ENCODE data around the gene DHX58.

The DHX58 gene

GRCh38 chr17:42077755-42078154 is 34.8 kb downstream of the DHX58 start:
- no peaks in the 10 kb centered on the region for H3K27me3 ChIP-seq (ENCODE audit: low read depth, low read length)
- H4K20me1 ChIP-seq (ENCODE audit: insufficient read depth, low read length): peaks cover 92% of the 10 kb centered on the region
- TF ChIP-seq EZH2phosphoT487 (IDR thresholded peaks at IDR 0.05; ENCODE audit: low read depth) (no peak), CTCF (IDR thresholded peaks at IDR 0.05; ENCODE audit: low read depth, low read length) (no peak)
- no peak overlapping the region for H2AFZ ChIP-seq (ENCODE audit: low read depth, low read length)
- peaks cover 14% of the 10 kb centered on the region for H3K4me1 ChIP-seq (ENCODE audit: low read length)
- H3K4me2 ChIP-seq (ENCODE audit: low read length): no peak overlapping the region
- H3K9ac ChIP-seq (ENCODE audit: low read length): no peak overlapping the region
- peaks cover 45% of the 10 kb centered on the region for H3K36me3 ChIP-seq (replicated peaks; ENCODE audit: low read depth, low read length)
- H3K9me3 ChIP-seq (ENCODE audit: insufficient read depth, low read length): no peaks in the 10 kb centered on the region
- H3K79me2 ChIP-seq (ENCODE audit: low read length): peaks cover 94% of the 10 kb centered on the region
- no peak overlapping the region for H3K27ac ChIP-seq (ENCODE audit: low read length)
- H3K4me3 ChIP-seq (ENCODE audit: low read length): no peak overlapping the region

GRCh38 chr17:42076797-42077559 is 35.5 kb downstream of the DHX58 start:
- Histone ChIP-seq H3K4me2 (ENCODE audit: low read length) (no peak overlapping the region), H3K36me3 (replicated peaks; ENCODE audit: low read depth, low read length) (peaks cover 44% of the 10 kb centered on the region), H3K9ac (ENCODE audit: low read length) (no peak overlapping the region), H3K4me3 (ENCODE audit: low read length) (no peak overlapping the region), H3K4me1 (ENCODE audit: low read length) (peaks cover 17% of the 10 kb centered on the region), H3K27ac (ENCODE audit: low read length) (no peak overlapping the region), H2AFZ (ENCODE audit: low read depth, low read length) (no peak overlapping the region), H4K20me1 (ENCODE audit: insufficient read depth, low read length) (peaks cover 91% of the 10 kb centered on the region), H3K79me2 (ENCODE audit: low read length) (peaks cover 94% of the 10 kb centered on the region), H3K9me3 (ENCODE audit: insufficient read depth, low read length) (no peaks in the 10 kb centered on the region), H3K27me3 (ENCODE audit: low read depth, low read length) (no peaks in the 10 kb centered on the region)
- no peak for TF ChIP-seq EZH2phosphoT487 (IDR thresholded peaks at IDR 0.05; ENCODE audit: low read depth)

GRCh38 chr17:42075789-42076188 is 36.7 kb downstream of the DHX58 start:
- no peak overlapping the region for H3K9ac ChIP-seq (ENCODE audit: low read length)
- H3K4me2 ChIP-seq (ENCODE audit: low read length): no peak overlapping the region
- H3K4me1 ChIP-seq (ENCODE audit: low read length): peaks cover 17% of the 10 kb centered on the region
- H3K27me3 ChIP-seq (ENCODE audit: low read depth, low read length): no peaks in the 10 kb centered on the region
- no peak for TF ChIP-seq EZH2phosphoT487 (IDR thresholded peaks at IDR 0.05; ENCODE audit: low read depth)
- no peak for TF ChIP-seq CTCF (IDR thresholded peaks at IDR 0.05; ENCODE audit: low read depth, low read length)
- peaks cover 45% of the 10 kb centered on the region for H3K36me3 ChIP-seq (replicated peaks; ENCODE audit: low read depth, low read length)
- no peak overlapping the region for H3K27ac ChIP-seq (ENCODE audit: low read length)
- H2AFZ ChIP-seq (ENCODE audit: low read depth, low read length): no peak overlapping the region
- H3K9me3 ChIP-seq (ENCODE audit: insufficient read depth, low read length): no peaks in the 10 kb centered on the region
- H3K79me2 ChIP-seq (ENCODE audit: low read length): peaks cover 94% of the 10 kb centered on the region
- H4K20me1 ChIP-seq (ENCODE audit: insufficient read depth, low read length): peaks cover 91% of the 10 kb centered on the region
- no peak overlapping the region for H3K4me3 ChIP-seq (ENCODE audit: low read length)

GRCh38 chr17:42072323-42073187 is 40.0 kb downstream of the DHX58 start:
- no peak overlapping the region for H3K27ac ChIP-seq (ENCODE audit: low read length)
- H3K9ac ChIP-seq (ENCODE audit: low read length): no peak overlapping the region
- H3K79me2 ChIP-seq (ENCODE audit: low read length): peaks cover 92% of the 10 kb centered on the region
- peaks cover 17% of the 10 kb centered on the region for H3K4me1 ChIP-seq (ENCODE audit: low read length)
- H3K9me3 ChIP-seq (ENCODE audit: insufficient read depth, low read length): no peaks in the 10 kb centered on the region
- TF ChIP-seq EZH2phosphoT487 (IDR thresholded peaks at IDR 0.05; ENCODE audit: low read depth) (no peak), CTCF (IDR thresholded peaks at IDR 0.05; ENCODE audit: low read depth, low read length) (no peak)
- peaks cover 24% of the 10 kb centered on the region for H3K36me3 ChIP-seq (replicated peaks; ENCODE audit: low read depth, low read length)
- H3K27me3 ChIP-seq (ENCODE audit: low read depth, low read length): no peaks in the 10 kb centered on the region
- H4K20me1 ChIP-seq (ENCODE audit: insufficient read depth, low read length): peaks cover 90% of the 10 kb centered on the region
- no peak overlapping the region for H2AFZ ChIP-seq (ENCODE audit: low read depth, low read length)
- H3K4me2 ChIP-seq (ENCODE audit: low read length): 0 out of 2 replicates have a peak overlapping the region, but pooled peaks have one; percentile 1
- H3K4me3 ChIP-seq (ENCODE audit: low read length): no peak overlapping the region
